Astrocyte of the cerebellum (primary cell): ENCODE results near the gene ATP2A3.

Experiments used
- DNase-seq: peaks from one replicate; pipeline ENCODE4 v3.0.0-alpha.2; 2011; ENCODE audit warnings: low read depth
- H3K4me3 ChIP-seq: 2 replicates; pipeline ENCODE4 v1.5.1; 2011; ENCODE audit warnings: mild to moderate bottlenecking, low read depth, low read length, moderate library complexity
- CTCF ChIP-seq: IDR thresholded peaks from 2 replicates; pipeline ENCODE4 v1.5.1; 2012; ENCODE audit warnings: low read length, low read depth, moderate library complexity, mild to moderate bottlenecking; ENCODE audit errors: missing control alignments
- in situ Hi-C: cut with HindIII; loops from 2 replicates; pipeline ENCODE4 v1.10.0; 2017; ENCODE audit warnings: low sequenced_read_pairs

Gene ATP2A3

GRCh38 chr17:3889325-3890012 is 74.8 kb downstream of the ATP2A3 start:
- in situ Hi-C loops = no loop called here
- DNase-seq = no peak
- H3K4me3 ChIP-seq = no peak overlapping the region
- TF ChIP-seq CTCF = no peak

GRCh38 chr17:3888343-3889171 is 75.7 kb downstream of the ATP2A3 start:
- in situ Hi-C loops = no loop called here
- no peak overlapping the region for H3K4me3 ChIP-seq
- DNase-seq = peak; percentile 60
- TF ChIP-seq CTCF = no peak

GRCh38 chr17:3887804-3888203 is 76.4 kb downstream of the ATP2A3 start:
- TF ChIP-seq CTCF = no peak
- no peak overlapping the region for H3K4me3 ChIP-seq
- in situ Hi-C loops = no loop called here
- DNase-seq = no peak

GRCh38 chr17:3887394-3887793 is 76.8 kb downstream of the ATP2A3 start:
- no peak for DNase-seq
- in situ Hi-C loops = no loop called here
- H3K4me3 ChIP-seq = no peak overlapping the region
- TF ChIP-seq CTCF = no peak

GRCh38 chr17:3886776-3887175 is 77.5 kb downstream of the ATP2A3 start:
- in situ Hi-C loops = no loop called here
- no peak for TF ChIP-seq CTCF
- H3K4me3 ChIP-seq = no peak overlapping the region
- DNase-seq = no peak

- in situ Hi-C loops = no loop called here
- peak; percentile 35 for DNase-seq
- no peak for TF ChIP-seq CTCF
- no peak overlapping the region for H3K4me3 ChIP-seq
Measured at GRCh38 chr17:3885970-3886369, 78.3 kb downstream of the ATP2A3 start.
